Gastrocnemius medialis (tissue), 4 donors: ENCODE measurements around the gene C1GALT1. TPM values are rescaled to one million over a fixed set of nuclear protein-coding genes. Genes with fewer than 3 reads are reported as not detected.
"Not testable (repeated sequence)": the region's sequence is repeated elsewhere in the genome, so short reads cannot be mapped to it uniquely, and the experiment has no call there.

Experiments used
- ATAC-seq, 2 donors: fragments of 150-250 bp; one replicate each; pipeline ENCODE4 v1.9.1; 2016
- DNase-seq, 2 donors: peaks; one replicate each; pipeline ENCODE4 v3.0.0-alpha.2; 2019
- H3K27ac ChIP-seq, 4 donors: fragments of 200-600 bp; sonication (generic); 1 replicate in 1 of 4; 2 replicates in 3 of 4; pipeline ENCODE4 v1.5.1; 2016 to 2018; ENCODE audit warnings: mild to moderate bottlenecking in 2 of 4, moderate library complexity in 1 of 4
- H3K27me3 ChIP-seq, 3 donors: fragments of 200-600 bp; sonication (generic) in 2 of 3; 1 replicate in 1 of 3; 2 replicates in 2 of 3; pipeline versions ENCODE4 v1.5.1 to v1.6.0; 2016 to 2019; ENCODE audit warnings: mild to moderate bottlenecking in 1 of 3, moderate library complexity in 1 of 3
- H3K36me3 ChIP-seq, 2 donors: fragments of 200-600 bp; sonication (generic) in 1 of 2; one replicate each; pipeline ENCODE4 v1.5.1; 2017 to 2018
- H3K4me1 ChIP-seq, 2 donors: fragments of 200-600 bp; sonication (generic) in 1 of 2; one replicate each; pipeline ENCODE4 v1.5.1; 2016 to 2017; ENCODE audit warnings: mild to moderate bottlenecking in 2 of 2
- H3K4me3 ChIP-seq, 4 donors: fragments of 200-600 bp; sonication (generic) in 3 of 4; 1 replicate in 1 of 4; 2 replicates in 3 of 4; pipeline ENCODE4 v1.5.1; 2016 to 2019; ENCODE audit warnings: mild to moderate bottlenecking in 2 of 4
- H3K9me3 ChIP-seq, 3 donors: fragments of 200-600 bp; sonication (generic) in 2 of 3; 1 replicate in 1 of 3; 2 replicates in 2 of 3; pipeline ENCODE4 v1.5.1; 2016 to 2019
- CTCF ChIP-seq, 5 experiments: fragments of 450-650 bp in 3 of 5; fragments of 200-600 bp in 2 of 5; sonication (generic) in 2 of 5; IDR thresholded peaks in 4 of 5; conservative IDR thresholded peaks in 1 of 5; 1 replicate in 4 of 5; 2 replicates in 1 of 5; pipeline ENCODE4 v1.5.1; 2016 to 2019; ENCODE audit warnings: antibody characterized with exemption in 5 of 5, mild to moderate bottlenecking in 3 of 5, moderate library complexity in 3 of 5
- POLR2A ChIP-seq, 2 donors: fragments of 450-650 bp; IDR thresholded peaks; one replicate each; pipeline ENCODE4 v1.6.1; 2017; ENCODE audit warnings: antibody characterized with exemption in 2 of 2, mild to moderate bottlenecking in 2 of 2, moderate library complexity in 2 of 2
- in situ Hi-C, 4 donors: fragments of 200-750 bp; cut with MboI; loops; one replicate each; pipeline versions ENCODE4 v1.15.0 to v1.8.0; 2017; ENCODE audit warnings: low sequenced_read_pairs in 4 of 4
- intact Hi-C: fragments of 100-400 bp; cut with DNase I; formaldehyde crosslinking; loops from one replicate; pipeline ENCODE4 v1.15.1; 2023; ENCODE audit warnings: low total_unique reads
- total RNA-seq, 4 donors: library from RNA; depleted of rRNA; stranded (reverse); fragments of >200 nt; gene quantifications; one replicate each; pipeline versions ENCODE4 v1.1.0 to v1.2.3, GENCODE V29; 2016

Gene C1GALT1
- total RNA-seq, result 10 to 100 TPM; 16.1 to 40.8 (median 27.5) TPM

GRCh38 chr7:7182156-7183060, at the start of gene C1GALT1:
Gene C1GALT1 (plus strand): TSS chr7:7182544. CDS start chr7:7234320, 51,776 bp downstream.
- Histone ChIP-seq H3K4me3 (peak within 1 kb of the TSS; percentile 80 to 98 (median 88)), H3K27ac (peak within 1 kb of the TSS; percentile 94 to 99 (median 97)), H3K27me3 (no peaks in the 10 kb centered on the region), H3K4me1 (peaks cover 24 to 29% of the 10 kb centered on the region in 2 donors), H3K9me3 (no peaks in the 10 kb centered on the region), H3K36me3 (no peaks in the 10 kb centered on the region)
- in situ Hi-C loops (loop anchor here in 1 of 4 donors (25.0 kb wide), 1 partner anchor 380 kb away; the partner anchor contains the start of gene MIOS), intact Hi-C loops (loop anchor here (1.0 to 5.0 kb wide), 7 partner anchors 60 to 1035 kb away; partner anchors contain the start of genes GLCCI1, MIOS and UMAD1)
- peak; percentile 90 to 92 for ATAC-seq
- DNase-seq, result peak; percentile 95
- peak in 3 of 5 experiments; percentile 12 to 48 (median 25) for TF ChIP-seq CTCF (IDR thresholded peaks at IDR 0.05 in 4 of 5, conservative IDR thresholded peaks at IDR 0.05 in 1 of 5)
- TF ChIP-seq POLR2A (IDR thresholded peaks at IDR 0.05), result peak; percentile 82 to 90

DNA sequence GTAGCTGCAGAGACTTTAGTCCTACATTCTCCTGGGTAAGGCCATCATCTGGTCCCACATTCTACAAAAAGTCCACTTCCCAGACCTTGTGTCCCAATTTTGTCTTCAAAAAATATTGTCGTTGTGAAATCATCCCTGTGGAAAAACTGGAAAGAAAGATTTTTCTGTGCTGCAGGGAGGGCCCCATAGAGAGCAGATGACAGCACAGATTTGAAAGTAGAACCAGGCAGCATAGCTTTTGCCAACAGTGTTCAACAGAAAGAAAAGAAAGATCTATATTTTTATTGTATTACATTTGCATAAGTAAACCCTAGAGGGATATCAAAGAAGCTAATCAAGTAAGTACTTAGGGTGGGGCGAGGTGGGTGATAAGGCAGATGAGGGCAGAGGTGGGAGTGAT, 48.3 kb upstream of the C1GALT1 start:
- no peak overlapping the region for H3K27ac ChIP-seq
- no peak overlapping the region for H3K4me3 ChIP-seq
- no peaks in the 10 kb centered on the region for H3K36me3 ChIP-seq
- intact Hi-C loops (no loop called here), in situ Hi-C loops (no loop called here)
- TF ChIP-seq POLR2A (IDR thresholded peaks at IDR 0.05) (no peak), CTCF (IDR thresholded peaks at IDR 0.05 in 4 of 5, conservative IDR thresholded peaks at IDR 0.05 in 1 of 5) (no peak)
- ATAC-seq, result no peak
- no peaks in the 10 kb centered on the region for H3K27me3 ChIP-seq
- H3K4me1 ChIP-seq, result no peaks in the 10 kb centered on the region
- no peak for DNase-seq
- H3K9me3 ChIP-seq, result no peaks in the 10 kb centered on the region

- H3K36me3 ChIP-seq, result no peaks in the 10 kb centered on the region
- H3K27me3 ChIP-seq, result no peaks in the 10 kb centered on the region
- no peak for ATAC-seq
- H3K4me3 ChIP-seq, result no peak overlapping the region
- in situ Hi-C loops (no loop called here), intact Hi-C loops (no loop called here)
- no peak for TF ChIP-seq POLR2A (IDR thresholded peaks at IDR 0.05)
- TF ChIP-seq CTCF (IDR thresholded peaks at IDR 0.05 in 4 of 5, conservative IDR thresholded peaks at IDR 0.05 in 1 of 5), result no peak
- H3K4me1 ChIP-seq, result no peaks in the 10 kb centered on the region
- no peak overlapping the region for H3K27ac ChIP-seq
- no peaks in the 10 kb centered on the region for H3K9me3 ChIP-seq
- no peak for DNase-seq
Observed at GRCh38 chr7:7135074-7135473, 47.3 kb upstream of the C1GALT1 start.

DNA sequence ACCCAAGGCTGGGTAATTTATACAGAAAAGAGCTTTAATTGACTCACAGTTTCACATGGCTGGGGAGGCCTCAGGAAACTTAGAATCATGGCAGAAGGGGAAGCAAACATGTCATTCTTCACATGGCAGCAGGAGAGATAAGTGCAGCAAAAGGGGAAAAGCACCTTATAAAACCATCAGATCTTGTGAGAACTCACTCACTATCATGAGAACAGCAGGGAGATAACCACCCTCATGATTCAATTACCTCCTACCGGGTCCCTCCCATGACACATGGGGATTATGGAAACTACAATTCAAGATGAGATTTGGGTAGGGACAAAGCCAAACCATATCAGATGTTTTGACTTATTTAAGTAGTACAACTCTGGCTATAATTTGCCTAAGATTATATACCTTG, 46.4 kb upstream of the C1GALT1 start:
- H3K27me3 ChIP-seq, H3K36me3 ChIP-seq, ATAC-seq, H3K27ac ChIP-seq, intact Hi-C loops, H3K9me3 ChIP-seq, H3K4me3 ChIP-seq, in situ Hi-C loops, DNase-seq, H3K4me1 ChIP-seq: not testable (repeated sequence)
